Loucy (cell line): ENCODE results near the gene PDE3B.

Source experiments
- CTCF ChIP-seq: fragments of 200-600 bp; sonication (generic); conservative IDR thresholded peaks from 2 replicates; pipeline ENCODE4 v1.5.1; 2014; ENCODE audit warnings: mild to moderate bottlenecking, antibody characterized with exemption, low read length
- EZH2phosphoT487 ChIP-seq: fragments of 200-600 bp; IDR thresholded peaks from 2 replicates; pipeline ENCODE4 v1.6.1; 2018; ENCODE audit warnings: antibody characterized with exemption, mild to moderate bottlenecking, moderate library complexity, borderline replicate concordance

- TF ChIP-seq CTCF (no peak), EZH2phosphoT487 (no peak)
Measured at GRCh38 chr11:14813516-14813915, 169.9 kb downstream of the PDE3B start.
